GM18508 (cell line): ENCODE results near the gene AUTS2.

Experiments
- ATAC-seq: cut with Tn5 transposase; IDR thresholded peaks from one replicate; pipeline ENCODE4 v1.9.1; 2021; ENCODE audit warnings: moderate number of reproducible peaks; ENCODE audit not compliant: insufficient read depth, unreplicated experiment

AUTS2 gene

DNA sequence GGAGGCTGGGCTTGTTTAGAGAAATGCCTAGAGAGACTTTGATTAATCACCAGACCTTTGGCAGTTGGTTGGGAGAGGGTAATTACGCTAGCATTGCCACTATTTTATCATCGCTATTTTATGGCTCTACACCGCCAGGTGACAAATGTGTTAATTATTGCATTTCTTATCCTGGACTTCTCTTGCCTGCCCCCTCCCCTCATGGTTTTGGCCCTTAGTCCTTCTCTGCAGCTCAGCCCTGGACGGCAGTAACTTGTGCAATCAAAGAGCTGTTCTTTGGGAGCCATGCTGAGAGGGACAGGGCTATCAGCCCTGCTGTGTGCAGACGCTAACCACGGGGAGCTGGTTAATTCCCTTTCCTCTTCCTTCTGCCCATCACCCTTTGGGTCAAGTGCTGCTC is 585.0 kb downstream of the AUTS2 start:
- no peak for ATAC-seq

DNA sequence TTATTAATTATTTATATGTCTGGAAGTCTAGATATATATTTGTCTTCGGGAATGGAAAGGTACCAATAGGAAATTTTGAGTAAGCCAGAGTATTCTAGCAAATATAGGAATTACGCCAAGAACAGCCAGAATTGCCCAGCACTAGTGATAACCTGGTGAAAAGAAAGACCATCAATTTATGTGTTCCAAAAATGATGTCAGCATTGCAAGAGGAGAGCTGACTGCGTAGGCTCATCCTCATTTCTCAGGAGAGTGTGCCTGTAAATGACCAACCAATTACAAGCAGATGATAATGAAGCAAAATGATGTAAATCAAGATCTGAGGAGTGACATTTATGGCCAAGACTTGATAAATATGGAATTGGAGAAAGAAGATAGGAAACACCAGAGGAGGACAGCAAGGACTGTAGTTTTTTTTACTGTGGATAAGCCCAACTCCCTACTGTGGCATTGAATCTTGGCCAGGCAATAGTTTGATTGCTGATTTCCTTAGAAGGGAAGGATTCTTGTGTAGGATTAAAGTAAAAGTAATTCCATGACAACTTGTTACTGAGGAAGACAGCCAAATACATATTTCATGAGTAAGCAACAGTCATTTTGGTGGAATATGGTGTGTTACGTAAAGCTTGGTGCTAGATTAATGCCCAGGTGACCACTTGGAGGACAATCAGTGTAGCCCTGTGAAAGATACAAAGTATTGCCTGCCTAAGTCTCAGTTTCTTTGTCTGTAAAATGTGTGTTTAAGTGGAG is 590.8 kb downstream of the AUTS2 start:
- ATAC-seq: no peak

DNA sequence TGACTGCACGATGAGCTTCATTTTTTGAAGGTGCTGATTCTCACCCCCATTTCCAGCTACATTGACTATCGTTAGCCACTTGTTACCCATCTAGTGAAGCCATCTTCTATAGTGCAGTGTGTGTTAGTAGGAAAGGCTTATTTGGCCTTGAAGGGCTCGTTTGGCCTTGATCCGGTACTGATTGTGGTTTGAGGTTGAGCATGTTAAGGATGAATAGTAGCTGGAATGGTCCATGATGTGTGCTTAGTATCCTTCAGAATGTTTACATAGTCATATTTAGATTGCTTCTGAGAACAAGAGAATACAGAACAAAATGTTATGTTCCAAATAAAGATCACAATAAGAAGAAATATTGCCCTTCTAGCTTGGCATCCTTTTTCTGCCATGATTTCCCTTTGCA is 591.5 kb downstream of the AUTS2 start:
- ATAC-seq: no peak

DNA sequence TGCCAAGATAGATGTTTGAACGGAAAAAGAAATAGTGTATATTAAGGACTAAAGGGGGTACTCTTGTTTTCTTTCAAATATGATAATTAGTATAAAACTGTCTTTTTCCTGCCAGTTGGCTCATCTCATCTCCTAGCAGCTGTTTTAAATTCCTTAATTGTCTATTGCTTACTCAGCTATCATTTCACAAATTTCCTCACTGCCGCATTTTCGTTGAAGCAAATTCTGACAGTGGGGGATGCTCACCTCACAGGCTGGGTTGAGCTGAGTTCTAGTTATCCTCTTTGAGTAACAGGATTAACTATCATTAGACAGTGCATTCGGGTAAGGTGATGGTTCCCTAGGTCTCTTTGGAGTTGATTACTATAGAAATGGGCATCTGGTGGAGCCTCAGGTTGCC is 592.0 kb downstream of the AUTS2 start:
- ATAC-seq: no peak

DNA sequence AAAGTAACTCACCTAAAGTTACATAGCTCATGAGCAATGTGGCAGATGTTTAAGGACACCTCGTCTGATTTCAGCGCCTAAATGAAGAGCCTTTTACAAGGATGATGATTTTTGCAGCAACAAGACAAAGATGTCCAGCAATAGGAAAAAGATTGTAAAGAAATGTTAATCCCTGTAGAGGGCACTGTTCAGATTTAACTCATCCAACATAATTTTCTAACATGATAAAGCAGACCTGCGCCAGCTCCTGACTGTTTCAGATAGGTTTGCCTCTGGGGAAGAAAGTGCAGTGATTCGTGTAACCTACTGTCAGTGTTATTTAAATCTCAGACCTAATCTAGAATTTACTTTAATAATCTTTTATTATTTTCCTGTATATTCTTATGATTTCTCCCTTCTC is 595.2 kb downstream of the AUTS2 start:
- ATAC-seq: no peak

DNA sequence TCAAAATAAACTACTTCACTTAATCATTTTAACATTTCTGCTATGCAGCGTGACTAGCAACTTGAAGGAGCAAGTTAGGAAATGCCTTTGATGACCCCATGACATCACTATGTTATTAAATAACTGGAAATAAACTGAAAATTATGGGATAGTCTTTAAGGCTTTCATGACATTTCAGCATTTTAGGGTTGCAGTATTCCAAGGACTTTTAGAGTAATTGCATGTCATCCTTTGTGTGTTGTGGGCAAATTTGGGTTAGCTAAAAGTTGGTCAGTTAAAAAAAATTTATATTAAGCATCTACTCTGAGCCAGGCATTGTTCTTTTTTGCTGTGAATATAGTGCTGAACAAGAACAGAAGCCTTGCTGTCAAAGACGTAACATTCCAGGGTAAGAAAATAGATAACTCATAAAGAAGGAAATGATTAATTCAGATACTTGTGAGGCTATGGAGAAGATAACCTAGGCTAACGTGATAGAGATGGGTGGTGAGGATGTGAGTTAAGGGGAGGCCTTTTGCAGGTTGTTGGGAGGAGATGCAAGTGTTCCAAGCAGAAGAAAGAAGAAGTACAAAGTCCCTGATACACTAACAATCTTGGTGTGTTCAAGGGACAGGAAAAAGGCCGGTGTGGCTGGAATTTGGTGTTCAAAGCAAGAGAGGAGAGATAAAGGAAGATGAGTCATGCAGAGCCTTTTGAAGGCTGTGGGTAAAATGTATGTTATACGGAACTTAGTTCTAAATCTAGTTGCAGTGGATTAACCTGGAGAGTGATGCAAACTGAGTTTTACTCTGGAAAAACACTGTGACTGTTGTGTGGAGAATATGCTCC is 610.2 kb downstream of the AUTS2 start:
- no peak for ATAC-seq

DNA sequence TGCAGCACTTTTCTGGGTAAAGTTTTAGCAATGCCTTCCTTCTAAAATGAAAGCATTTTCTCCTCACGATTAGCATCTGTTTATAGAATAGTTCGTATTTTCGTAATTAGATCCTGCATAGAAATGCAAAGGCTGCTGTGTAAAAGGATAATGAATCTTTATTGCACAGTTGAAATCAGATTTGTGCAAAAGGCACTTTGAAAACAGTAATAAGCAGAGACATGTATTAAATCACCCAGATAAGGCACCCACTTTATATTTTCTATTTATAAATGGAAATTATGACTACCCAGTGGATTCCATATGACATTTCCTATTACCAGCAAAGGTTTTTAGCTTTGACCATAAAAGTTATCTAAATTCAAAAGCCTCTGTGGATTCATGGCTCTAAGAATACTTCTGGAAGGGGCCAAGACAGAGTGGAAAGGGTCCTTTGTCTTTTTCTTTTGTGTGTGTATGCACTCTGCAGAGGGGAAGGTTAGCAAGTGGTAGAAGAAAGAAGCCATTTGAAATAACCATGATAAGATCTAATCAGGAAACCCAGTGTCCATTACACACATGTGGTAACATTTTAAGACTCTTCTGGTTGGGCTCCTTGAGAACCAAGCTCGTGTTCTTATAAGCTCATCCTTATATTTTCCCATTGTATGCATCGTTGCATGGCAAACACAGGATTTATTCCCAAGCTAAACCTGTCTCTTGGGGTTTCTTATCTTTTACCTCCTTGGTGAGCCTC is 612.1 kb downstream of the AUTS2 start:
- no peak for ATAC-seq

DNA sequence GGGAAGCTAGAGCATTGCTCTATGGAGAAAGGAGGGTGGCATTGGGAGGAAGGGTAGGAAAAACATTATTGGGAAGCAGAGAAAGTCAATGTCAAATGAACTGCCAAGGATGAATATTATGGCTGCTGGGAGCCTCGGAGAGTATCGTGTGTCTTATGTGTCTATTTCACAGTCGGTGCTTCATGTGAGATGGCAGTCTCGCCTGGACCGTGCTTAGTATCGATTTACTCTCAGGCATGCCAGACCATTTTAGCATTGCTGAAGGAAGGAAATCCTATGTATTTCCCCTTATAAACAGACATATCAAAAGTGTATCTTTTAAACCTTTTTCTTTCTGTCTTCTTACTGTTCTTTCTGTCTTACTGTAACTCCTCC is 612.6 kb downstream of the AUTS2 start:
- no peak for ATAC-seq

DNA sequence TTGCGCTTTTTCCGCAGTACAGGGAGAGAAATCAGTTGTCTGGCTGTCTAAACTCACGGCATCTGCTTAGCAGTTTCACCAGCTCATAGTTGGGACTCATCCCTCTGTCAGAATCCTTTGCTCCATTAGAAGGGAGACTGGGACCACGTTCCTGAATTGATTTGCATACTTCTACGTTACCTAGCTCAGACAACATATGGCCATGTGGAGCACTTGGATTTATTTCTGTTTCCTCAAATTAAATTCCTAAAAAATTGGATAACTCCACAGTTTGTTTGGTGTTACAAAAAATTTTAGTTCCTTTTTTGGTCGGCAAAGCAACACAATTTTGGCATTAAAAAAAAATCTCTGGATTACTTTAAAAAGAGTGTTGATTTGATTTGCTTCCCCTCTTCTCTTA is 614.0 kb downstream of the AUTS2 start:
- no peak for ATAC-seq

DNA sequence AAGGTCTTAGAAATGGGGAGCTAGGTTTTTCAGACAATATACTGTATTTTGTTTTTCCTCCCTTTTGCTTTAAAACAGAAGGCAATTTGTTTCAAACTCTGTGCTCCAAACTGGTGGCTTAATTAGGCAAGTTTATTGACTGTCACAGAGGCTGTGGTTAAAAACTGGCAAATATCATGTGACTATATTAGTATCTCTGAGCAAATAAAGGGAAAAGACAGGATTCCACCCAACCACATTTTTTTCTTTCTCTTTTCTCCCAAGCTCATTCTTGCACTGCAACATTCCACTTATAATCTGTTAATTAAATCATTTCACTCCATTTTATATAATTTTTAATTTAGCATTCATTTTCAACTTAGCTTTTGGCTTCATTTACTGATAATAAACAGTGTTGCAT is 615.8 kb downstream of the AUTS2 start:
- ATAC-seq: no peak

DNA sequence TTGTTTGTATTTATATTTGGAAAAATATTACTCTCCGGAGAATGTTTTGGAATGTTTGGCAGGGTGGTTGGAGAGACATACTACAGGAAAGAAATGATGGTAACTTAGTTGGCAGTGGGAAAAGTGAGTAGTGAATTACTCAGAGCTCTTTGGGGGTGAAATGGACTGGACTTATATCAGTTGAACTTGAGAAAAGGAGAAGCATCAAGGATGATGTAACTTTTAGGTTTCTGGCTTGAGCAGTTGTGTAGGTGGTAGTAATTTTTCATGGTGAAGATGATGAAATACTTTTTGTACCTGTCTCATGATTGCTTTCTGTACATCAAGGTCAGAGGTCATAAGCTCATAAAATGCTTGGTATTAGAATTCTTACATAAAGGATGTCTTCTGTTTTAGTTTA is 617.2 kb downstream of the AUTS2 start:
- no peak for ATAC-seq

DNA sequence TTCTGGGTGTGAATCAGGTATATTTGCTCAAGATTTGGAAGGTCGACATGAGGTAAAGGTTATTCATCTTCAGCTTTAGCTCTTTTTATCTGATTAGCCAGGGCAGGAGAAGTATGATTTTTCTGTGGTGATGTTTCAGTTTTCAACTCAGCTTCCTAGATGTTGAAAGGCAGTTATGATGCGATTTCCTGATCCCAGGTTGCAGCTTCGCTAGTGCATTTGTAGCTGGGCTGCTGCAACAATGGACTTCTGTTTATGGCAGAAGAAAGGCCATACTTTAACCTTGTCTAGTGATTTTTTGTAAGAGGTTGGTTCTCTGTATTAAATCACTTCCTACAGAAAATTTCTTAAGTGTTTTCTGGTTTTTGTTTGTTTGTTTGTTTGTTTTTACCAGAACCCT is 619.3 kb downstream of the AUTS2 start:
- ATAC-seq: no peak

DNA sequence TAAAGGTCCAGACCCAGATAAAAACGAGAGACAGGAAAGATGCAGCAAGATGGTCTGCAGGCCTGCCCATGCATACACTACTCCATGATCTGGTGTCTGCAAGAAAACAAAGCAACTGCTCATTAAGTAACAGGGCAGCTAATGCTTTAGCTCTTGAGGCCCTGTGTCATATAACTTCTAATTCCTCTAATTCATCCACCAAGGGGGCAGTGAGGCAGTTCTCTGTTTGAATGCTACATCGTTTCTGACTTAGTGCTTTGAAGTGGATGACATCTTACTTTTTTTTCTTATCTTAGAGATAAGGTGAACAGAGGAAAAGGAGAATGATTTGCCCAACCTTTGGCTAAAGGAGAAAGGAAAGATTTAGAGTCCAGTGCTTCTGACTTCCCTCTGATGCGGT is 619.7 kb downstream of the AUTS2 start:
- ATAC-seq: no peak

DNA sequence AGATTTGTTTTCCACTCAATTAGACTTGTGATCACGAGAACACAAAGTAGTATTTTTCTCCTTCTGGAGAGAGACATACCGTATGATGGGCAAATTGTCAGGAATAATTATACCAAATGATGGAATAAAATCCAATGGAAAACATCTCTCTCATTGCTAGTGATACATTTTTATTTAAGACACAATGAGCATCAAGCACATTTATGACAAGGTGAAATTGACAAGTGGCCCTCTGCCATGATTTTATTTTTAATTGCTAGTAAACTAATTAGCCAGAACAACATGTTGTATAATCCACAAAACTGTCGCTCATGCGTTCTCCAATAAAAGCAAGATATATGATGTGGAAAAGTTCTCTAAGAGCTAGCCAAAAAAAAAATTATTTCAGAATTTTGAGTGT is 620.8 kb downstream of the AUTS2 start:
- ATAC-seq: no peak

DNA sequence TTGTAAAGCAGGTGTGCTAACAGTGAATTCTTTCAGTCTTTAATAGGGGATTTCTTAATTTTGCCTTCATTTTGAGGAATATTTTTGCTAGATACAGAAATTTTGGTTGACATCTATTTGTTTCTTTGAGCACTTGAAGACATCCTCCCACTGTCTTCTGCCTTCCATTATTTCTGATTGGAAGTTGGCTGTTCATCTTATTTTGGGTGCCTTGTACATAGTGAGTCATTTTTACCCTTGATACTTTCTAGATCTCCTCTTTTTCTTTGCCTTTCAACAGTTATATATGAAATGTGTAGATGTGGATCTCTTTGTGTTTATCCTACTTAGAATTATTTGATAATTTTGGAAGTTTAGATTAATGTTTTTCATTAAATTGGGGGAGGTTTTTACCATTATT is 631.0 kb downstream of the AUTS2 start:
- no peak for ATAC-seq

DNA sequence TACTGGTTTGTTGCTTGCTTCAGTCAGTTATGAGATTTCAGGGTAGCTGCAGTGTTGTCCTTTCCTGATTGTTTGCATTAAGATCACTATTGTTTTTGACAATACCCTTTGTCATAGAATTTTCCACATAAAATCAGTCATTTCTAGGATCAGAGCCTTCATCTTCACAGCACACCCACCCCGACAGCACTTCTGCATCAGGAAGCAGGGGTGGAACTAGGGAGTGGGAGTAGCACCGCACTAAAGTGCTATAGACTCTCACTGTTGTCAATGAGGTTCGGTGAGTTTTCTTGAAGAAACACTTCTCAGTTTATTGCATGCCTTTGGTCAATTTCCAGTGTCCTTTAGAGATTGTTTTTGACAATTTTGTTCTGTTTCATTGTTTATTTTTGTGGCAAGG is 632.5 kb downstream of the AUTS2 start:
- no peak for ATAC-seq

DNA sequence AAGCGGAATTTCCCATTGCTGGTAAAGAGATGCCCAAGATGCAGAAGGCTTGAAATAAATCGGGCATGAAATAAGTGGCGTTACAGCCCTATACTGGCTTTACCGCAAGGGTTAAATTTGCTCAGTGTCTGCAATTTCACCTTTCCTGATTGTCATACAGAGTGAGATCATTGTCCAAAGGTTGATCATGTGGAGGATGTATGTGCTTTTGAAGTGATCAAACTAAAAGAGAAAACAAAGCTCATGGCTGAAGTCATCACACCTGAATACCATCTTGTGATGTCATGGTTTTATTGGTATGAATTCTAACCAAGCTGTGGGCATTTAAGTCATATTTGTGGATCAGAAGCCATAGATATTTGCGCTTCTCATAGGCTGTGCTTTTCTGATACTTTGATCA is 635.5 kb downstream of the AUTS2 start:
- ATAC-seq: no peak

DNA sequence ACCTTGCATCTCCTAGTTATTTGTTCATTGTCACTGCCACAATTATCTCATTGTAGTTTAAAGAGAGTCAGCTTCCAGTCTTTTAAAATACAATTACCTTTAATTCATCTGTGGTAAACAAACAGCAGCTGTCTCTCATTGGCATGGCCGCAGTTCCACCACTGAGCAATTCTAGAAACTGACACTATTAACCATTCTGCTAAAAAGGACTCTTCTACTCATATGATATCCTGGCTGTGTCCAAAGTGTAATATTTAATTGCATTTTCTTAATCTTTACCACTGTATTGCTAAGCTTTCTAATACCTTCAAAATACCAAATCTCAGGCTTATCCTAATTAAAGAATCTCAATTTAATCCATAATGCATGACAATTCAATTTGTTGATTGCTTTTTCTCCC is 639.0 kb downstream of the AUTS2 start:
- no peak for ATAC-seq

DNA sequence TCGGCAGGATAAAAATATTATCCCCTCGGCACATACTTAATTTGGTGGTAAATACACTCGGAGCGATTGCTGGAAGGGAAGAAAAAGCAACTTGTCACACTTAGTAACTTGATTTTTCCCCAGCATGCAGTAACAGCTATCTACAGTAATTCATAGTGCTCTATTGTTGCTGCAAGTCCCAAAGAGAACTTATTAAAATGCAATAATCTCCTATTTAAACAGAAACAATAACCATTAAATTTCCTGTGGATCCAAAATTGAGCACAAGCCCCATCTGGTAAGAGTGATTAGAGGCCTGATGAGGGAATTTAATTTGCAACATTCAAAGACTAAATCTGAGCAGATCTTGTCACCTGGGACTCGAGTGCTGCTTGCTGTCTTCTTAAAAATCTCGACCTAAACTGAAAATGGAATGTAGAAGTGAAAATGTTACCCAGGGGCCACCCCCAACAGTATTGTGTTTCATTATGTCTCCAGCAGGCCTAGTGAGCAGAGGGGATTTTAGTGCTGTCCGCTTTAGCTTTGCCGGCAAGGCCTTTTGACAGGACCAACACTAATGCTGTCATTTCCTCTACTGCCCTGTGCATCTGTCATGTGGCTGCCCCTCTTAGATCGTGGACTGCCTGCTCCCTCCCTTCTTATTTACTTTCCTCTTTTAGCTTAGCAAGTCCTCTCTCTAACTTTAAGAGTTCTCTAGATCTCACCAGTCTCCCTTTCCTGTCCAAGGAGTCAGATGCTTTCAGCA is 639.7 kb downstream of the AUTS2 start:
- ATAC-seq: peak; percentile 99

DNA sequence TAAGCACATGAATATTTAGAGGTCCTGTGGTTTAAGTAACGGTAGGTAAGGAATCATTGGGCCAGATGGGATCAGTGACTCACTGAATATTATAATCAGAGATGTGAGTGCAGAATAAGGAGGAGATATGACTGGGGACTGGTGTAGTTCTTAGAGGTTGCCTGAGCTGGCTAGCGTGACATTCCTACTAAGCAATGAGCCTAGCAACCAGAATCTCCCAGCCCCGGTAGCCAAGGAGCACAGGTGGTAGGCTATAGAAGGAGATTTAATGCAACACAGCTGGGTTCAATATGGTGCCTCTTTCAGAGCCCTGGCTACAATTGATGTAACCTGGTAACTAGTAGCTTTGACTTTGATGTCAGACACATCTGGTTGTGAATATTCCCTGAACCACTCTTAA is 641.6 kb downstream of the AUTS2 start:
- ATAC-seq: no peak

DNA sequence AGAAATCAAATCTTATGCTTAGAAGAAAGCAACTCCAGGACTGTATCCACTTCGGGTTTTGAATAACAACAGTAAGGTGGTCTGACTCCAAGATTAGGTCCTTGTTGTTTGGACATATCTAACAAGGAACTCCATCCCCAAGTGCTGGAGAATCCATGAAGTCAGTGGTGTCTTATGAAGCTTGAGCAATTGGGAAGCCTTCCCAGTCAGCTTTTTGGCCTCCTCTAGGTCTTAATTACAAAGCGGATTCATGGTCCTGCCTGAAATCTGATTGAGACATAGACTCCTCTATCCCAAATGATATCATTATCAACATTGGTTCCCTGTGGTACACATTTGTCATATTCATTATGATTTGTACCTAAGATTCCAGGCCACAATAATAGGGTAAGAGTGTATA is 642.6 kb downstream of the AUTS2 start:
- no peak for ATAC-seq
